GM12801 (cell line): ENCODE results near the gene RPL6.

ENCODE experiments used
- CTCF ChIP-seq: IDR thresholded peaks from one replicate; pipeline ENCODE4 v1.5.1; 2011; ENCODE audit warnings: control low read depth; ENCODE audit not compliant: insufficient read length; ENCODE audit errors: extremely low read depth

Gene RPL6

GRCh38 chr12:112443916-112444315 is 34.5 kb upstream of the RPL6 start:
- no peak for TF ChIP-seq CTCF

DNA sequence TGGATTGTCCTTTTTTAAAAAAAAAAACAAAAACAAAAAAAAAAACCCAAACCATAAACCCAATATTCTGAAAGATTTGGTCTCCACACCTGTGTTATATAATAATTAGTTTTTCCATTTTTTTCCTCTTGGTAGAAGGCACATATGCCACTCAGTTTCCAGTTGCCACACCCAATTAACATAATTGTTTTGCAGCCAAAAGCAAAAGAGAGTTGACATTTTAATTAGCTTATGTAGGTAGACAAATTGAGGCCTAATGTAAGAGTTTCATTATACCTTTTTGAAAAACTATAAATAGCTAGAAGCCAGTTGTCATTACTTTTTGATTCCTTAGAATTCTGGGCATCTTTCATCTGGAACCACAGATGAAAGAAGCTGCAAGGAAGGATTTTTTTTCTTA is 30.4 kb upstream of the RPL6 start:
- no peak for TF ChIP-seq CTCF

DNA sequence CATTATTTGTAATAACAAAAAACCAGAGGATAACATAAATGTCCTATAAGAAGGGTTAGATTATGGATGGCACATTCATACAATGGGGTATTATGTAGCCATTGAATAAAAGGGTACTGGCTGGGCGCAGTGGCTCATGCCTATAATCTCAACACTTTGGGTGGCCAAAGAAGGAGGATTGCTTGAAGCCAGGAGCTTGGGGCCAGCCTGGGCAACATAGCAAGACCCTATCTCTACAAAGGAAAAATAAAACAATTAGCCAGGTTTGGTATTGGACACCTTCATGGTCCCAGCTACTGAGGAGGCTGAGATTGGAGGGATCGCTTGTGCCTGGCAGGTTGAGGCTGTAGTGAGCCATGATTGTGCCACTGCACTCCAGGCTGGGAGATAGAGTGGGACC is 24.1 kb upstream of the RPL6 start:
- no peak for TF ChIP-seq CTCF

DNA sequence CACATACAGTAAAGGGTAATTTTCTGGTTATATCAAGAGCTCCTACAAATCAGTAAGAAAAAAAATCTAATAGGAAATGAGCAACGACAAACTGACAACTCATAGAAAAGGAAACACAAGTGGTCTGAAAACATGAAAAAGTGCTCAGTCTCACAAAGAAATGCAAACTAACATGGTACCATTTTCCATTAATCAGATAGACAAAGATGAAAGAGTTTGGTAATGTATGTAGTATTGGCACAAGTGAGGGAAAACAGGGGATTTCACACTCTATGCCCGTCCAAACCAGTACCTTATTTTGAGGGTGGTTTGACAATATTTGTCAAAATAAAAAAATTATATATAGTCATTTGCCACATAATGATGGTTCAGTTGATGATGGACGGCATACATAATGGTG is 22.6 kb upstream of the RPL6 start:
- TF ChIP-seq CTCF: no peak

DNA sequence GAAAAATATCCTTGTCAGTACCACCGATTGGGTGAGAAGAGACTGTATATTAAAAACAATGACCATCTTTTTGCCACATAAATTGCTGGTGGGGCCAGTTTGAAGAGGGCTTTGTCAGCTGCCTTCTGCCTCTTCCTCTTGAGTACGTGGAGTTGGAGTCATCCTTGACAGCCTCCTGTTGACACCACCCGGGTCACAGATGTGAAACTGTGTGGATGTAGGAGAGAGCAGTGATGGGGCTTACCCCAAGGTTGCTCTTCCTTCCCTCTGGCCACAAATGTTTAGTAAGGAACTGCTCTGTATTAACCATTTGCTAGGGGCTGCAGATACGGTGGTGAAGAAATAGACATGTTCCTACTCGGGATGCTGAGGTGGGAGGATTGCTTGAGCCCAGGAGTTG is 21.5 kb upstream of the RPL6 start:
- no peak for TF ChIP-seq CTCF

DNA sequence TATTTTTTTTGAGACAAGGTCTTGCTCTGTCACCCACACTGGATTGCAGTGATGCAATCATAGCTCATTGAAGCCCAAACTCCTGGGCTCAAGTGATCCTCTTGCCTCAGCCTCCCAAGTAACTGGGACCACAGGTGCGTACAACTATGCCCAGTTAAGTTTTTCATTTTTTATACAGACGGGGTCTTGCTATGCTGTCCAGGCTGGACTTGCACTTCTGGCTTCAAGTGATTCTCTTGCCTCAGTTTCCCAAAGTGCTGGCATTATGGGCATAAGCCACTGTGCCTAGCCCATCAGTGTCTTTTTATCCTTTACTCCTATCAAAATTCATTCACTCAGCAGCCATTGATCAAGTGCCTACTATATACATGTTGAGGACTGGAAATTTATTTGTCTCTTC is 18.4 kb upstream of the RPL6 start:
- TF ChIP-seq CTCF: no peak

DNA sequence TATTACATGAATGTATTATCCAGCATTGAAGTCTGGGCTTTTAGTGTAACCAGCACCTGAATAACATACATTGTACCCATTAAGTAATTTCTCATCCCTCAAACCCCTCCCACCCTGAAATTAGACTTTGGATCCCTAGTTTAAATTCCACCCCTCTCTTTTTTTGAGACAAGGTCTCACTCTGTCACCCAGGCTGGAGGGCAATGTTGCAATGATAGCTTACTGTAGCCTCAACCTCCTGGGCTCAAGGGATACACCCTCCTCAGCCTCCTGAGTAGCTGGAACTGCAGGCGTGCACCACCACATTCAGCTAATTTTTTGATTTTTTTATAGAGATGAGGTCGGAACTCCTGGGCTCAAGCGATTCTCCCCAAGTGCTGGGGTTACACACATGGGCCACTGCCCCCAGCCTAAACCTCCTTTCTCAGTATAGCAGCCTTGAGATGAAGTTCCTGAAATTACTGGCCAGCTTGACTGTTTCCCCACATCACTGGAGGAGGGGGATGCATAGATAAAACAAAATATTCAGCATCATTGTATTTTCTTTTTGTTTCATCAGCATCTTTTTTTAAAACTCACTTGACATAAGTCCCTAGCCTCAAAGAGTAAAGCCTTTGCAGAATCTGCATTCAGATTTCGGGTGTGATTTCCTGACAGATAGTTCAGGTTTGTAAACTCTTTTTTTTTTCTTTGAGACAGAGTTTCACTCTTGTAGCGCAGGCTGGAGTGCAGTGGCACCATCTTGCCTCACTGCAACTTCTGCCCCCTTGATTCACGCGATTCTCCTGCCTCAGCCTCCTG is 16.4 kb upstream of the RPL6 start:
- TF ChIP-seq CTCF: no peak

DNA sequence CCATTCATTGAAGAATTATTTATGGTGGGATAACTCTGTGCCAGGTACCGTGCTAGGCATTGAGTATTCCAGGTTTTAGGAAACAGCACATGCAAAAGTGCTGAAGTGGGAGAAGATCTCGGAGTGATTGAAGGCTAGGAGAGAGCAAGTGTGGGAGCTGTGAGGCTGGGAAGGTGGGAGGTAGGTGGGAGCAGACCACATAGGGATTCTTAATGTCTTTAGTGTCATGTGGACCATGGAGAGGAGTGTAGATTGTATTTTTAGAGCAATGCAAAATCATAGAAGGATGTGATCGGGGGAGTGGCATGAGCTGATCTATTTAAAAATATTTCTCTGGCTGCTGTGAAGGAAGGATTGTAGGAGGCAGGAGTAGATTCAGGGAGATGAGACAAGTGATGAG is 14.7 kb upstream of the RPL6 start:
- TF ChIP-seq CTCF: no peak
